NCI-H748 treated with DMSO at 0.1 percent for 48 hours (cell line): ENCODE results near the gene OR7C1.
"Not testable (repeated sequence)": the region's sequence is repeated elsewhere in the genome, so short reads cannot be mapped to it uniquely, and the experiment has no call there.

Experiments used
- DNase-seq: peaks from one replicate; lab custom pipeline; 2025; lab: John Stamatoyannopoulos, UW

Gene OR7C1

DNA sequence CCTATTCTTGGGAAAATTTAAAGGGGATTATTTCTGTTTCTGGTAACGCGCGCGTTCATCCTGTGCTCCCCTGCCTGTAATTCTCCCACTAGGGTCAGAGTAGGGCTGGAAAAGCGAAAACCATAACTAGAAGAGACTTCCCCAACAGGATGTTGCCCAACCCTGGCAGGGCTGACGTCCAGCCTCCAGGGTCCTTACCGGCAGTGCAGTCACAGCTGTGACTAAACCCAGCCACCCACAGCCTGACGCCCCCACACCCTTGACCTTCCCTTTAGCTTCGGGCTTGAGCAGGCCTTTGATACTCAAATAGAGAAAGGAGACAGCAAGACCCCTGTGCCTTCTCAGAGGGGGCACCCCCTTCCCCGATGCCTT, 50.3 kb downstream of the OR7C1 start:
- DNase-seq, result not testable (repeated sequence)

DNA sequence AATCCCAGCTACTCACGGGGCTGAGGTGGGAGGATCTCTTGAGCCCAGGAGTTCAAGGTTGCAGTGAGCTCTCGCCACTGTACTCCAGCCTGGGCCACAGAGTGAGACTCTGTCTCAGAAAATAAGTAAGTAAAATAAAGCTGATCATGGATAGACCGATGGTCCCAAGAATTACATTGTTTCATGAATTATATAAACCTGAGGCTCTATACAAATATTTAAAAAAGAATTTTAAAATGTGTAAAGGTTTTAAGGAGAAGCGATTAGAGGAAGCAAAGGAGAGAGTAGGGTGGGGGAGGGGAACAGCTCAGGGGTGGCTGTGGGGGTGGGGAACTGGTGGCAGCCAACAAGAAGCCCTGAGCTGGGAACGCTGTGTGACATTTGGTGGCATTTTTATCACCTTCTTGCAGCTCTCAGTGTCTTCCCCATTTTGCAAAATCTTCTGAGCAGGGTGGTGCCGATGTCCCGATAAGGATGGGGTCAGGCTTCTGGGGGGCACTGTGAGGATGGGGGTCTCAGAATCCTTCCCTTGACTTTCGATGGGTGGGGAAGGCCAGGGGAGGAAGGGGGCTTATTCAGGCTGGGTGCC, 51.5 kb downstream of the OR7C1 start:
- DNase-seq, result not testable (repeated sequence)

DNA sequence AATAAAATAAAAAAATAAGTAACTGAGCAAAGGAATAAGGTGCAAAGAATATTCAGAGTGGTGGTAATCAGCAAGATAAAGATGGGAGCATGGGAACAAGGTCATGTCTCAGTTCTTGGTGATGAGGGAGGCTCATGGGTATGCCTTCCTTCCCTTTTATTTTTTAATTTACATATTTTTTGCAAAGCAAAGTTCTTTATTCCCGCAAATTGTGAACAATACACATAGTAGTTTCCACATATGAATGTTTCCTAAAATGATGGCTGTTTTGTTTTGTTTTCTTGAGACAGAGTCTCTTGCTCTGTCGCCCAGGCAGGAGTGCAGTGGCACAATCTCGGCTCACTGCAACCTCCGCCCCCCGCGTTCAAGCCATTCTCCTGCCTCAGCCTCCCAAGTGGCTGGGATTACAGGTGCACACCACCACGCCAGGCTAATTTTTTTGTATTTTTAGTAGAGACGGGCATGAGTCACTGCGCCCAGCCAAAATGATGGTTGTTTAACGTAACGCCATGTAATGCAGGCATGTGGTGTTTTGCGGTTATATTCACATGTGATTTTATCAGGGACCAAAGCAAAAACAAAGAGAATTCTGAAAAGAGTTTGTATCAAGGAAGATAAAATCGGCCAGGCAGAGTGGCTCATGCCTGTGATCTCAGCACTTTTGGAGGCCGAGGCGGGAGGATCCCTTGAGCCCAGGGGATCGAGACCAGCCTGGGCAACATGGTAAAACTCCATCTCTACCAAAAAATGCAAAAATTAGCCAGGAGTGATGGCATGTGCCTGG, 52.2 kb downstream of the OR7C1 start:
- no peak for DNase-seq

DNA sequence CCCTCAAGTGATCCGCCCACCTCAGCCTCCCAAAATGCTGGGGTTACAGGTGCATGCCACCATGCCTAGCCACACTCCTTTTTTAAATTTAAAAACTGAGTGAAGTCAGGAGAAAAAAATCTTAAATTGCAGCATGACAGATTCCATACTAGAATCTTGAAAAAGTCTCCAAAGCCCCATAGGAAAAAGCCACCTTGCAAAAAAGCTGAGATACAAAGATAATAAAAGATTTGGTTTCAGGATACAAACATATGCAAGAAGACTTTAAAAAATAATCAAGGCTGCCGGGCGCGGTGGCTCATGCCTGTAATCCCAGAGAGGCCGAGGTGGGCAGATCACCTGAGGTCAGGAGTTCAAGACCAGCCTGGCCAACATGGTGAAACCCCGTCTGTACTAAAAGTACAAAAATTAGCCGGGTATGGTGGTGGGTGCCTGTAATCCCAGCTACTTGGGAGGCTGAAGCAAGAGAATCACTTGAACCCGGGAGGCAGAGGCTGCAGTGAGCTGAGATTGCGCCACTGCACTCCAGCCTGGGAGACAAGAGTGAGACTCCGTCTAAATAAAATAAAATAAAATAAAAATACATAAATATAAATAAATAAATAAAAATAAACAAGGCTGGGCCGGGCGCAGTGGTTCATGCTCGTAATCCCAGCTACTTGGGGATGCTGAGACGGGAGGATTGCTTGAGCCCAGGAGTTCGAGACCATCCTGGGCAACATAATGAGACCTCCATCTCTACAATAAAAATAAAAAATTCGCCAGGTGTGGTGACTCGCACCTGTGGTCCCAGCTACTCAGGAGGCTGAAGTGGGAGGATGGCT, 53.1 kb downstream of the OR7C1 start:
- DNase-seq, result not testable (repeated sequence)

DNA sequence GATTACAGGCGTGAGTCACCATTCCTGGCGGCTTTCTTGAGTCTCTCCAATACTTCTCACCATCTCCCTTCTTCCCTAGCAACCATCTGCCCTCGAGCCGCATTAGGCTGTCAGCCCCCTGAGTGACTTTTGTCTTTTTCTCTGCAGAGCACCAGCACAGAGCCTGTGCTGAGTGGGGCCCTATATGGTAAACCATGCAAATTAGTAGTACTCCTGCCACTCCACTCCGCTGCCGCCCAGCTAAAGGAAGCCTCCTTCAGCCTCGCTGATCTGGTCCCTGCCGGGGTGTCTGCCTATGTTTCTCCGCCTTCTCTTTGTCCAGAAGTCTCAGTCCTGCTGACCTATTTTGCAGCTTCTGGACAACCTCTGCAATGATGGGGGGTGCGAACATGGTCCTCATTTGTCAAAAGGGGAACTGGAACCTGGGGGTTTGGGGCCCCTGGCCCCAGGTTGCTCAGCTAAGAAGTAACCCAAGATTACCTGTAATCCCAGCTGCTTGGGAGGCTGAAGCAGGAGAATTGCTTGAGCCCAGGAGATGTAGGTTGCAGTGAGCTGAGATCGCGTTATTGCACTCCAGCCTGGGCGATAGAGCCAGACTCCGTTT, 54.3 kb downstream of the OR7C1 start:
- not testable (repeated sequence) for DNase-seq

DNA sequence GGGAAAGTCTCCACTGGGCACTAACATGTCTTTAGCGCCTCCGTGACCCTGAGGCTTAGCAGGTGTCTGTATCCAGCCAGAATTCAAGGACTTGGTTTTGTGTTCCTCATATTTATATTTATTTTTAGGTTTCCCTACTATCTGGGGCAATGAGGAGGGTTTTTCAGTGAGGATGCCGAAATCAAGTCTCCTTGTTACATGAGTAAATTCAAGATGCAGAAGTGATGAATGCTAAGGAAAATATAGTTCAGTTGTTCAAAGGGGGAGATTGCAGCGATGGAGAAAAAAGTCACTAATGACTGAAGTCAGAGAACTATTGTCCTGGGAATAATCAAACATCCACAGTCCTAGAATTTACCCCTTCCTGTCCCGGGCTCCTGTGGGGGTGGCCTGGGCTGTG, 55.8 kb downstream of the OR7C1 start:
- DNase-seq, result no peak

DNA sequence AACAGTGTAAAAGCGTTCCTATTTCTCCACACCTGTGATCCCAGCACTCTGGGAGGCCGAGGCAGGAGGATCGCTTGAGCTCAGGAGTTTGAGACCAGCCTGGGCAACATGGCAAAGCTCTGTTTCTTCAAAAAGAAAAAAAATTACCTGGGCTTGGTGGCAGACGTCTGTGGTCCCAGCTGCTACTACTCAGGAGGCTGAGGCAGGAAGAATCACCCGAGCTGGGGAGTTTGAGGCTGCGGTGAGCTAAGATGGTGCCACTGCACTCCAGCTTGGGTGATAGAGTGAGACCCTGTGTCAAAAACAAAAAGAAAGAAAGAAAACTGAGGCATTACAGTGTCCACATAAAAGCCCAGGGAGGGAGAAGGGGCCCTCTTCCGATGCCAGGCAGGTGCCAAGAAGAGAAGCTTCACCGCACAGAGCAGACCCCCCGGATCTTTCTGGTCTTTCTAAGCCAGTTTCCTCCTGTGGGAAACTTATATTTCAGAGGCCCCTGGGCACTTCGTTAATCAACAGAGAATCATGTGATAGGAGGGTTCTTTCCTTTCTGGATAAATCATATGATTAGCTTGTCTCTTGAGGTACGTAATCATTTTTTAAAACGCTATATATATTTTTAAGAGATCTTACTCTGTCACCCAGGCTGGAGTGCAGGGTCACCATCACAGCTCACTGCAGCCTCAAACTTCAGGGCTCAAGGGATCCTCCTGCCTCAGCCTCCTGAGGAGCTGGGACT, 56.7 kb downstream of the OR7C1 start, which contains the start of gene ADGRE2:
Gene ADGRE2, minus strand, starts transcription at position 451 of the 736 bp plus-strand sequence. CDS start 1,804 bp downstream, outside the sequence.
- not testable (repeated sequence) for DNase-seq

DNA sequence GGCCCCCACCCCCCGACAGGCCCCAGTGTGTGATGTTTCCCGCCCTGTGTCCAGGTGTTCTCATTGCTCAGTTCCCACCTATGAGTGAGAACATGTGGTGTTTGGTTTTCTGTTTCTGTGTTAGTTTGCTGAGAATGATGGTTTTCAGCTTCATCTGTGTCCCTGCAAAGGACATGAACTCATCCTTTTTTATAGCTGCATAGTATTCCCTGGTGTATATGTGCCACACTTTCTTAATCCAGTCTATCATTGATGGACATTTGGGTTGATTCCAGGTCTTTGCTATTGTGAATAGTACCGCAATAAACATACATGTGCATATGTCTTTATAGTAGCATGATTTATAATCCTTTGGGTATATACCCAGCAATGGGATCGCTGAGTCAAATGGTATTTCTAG, 57.3 kb downstream of the OR7C1 start:
- not testable (repeated sequence) for DNase-seq

DNA sequence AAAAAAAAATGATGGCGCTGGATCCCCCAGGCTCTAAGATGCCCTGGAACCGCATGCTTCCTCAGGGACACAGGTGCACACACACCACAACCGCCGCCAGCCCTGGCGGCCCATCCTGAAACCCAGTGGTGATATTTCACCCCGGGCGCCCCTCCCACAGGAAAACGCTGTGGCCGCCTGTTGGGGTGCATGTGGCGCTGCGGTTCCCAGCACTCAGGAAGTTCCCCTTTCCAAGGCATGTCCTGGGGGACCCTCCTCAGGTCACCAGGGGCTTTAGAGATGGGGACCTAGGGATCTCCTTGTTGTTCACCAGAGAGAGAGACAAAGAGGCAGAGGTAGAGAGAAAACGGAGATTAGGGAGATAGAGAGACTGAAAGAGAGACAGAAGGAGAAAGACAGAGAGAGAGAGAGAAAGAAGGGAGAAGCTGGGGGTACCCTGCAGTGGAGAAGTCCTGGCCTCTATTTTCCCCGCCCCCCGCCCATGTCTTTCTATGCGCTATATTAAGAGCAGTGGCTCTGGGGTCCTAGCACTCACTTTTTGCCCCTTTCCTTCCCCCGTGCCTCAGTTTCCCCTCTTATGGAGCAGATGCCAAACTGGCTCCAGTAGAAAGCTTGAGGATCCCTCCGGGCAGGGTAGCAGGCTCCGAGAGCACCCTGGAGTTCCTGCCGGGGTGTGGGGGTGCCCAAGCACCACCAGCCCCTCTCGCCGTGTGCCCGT, 59.0 kb downstream of the OR7C1 start:
- DNase-seq, result no peak

DNA sequence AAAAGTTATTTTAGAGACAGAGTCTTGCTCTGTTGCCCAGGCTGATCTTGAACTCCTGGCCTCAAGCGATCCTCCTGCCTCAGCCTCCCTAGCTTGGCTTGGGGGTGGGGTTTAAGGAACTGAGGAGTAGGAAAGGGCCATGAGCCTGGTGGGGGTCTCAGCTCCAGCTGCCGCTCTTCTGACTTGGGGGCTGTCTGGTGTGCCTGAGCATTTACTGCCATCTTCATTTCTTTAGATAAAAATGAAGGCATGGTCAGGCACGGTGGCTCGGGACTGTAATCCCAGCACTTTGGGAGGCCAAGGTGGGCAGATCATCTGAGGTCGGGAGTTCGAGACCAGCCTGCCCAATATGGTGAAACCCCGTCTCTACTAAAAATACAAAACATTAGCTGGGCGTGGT, 59.7 kb downstream of the OR7C1 start:
- DNase-seq, result not testable (repeated sequence)

DNA sequence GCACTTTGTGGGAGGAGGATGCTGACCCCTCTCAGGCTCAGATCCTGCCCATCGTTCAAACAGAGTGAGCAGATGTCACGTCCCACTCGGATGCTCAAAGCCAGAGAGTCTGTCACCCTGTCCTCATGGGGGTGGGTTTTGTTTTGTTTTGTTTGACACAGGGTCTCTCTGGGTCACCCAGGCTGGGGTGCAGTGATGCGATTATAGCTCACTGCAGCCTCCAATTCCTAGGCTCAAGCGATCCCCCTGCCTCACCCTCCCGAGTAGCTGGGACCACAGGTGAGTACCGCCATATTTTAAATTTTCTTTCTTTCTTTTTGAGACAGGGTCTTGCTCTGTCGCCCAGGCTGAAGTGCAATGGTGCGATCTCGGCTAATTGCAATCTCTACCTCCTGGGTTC, 60.6 kb downstream of the OR7C1 start:
- DNase-seq, result no peak

DNA sequence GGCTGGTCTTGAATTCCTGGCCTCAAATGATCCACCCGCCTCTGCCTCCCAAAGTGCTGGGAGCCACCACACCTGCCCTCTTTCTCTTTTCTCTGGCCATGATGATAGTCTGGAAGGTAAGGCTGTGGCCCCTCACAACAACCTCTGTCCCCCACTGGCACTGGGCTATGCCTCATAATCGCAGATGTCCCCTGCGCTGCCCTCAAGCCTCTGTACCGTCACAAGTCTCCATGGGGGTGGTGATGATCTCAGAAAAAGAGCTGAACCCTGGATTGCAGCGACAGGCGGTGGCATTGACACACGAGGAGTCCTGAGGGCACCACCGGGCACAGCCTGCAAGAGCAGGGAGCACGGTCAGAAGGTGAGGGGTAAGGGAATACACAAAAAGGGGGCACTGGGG, 61.3 kb downstream of the OR7C1 start:
- not testable (repeated sequence) for DNase-seq

DNA sequence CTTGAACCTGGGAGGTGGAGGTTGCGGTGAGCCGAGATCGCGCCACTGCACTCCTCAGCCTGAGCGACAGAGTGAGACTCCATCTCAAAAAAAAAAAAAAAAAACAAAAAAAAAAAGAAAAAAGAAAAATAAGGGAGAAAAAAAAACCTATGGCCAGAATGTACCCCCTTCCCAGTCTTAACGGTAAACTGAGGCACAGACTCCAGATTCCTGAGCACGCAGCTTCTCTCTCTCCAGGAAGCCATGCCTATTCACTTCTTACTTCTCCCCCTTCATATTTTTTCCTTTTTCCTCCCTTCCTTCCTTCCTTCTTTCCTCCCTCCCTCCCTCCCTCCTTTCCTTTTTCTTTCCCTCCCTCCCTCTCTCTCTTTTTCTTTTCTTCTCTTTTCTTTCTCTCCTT, 62.0 kb downstream of the OR7C1 start:
- no peak for DNase-seq

DNA sequence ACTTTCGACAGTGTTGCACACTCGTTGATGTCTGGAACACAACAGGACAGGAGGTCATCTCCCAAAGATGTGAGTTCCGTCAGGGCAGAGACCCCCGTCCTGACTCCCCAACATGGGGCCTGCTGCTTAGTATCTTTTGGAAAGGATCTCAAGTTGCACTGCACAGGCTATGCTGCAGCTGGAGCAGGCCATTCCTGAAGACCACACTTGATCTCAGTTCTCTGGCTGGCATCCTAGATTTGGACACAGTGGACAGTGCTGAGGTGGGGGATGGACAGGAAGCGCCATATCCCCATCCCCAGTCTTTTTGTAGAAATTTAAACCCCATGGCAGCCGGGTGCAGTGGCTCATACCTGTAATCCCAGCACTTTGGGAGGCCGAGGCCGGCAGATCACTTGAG, 62.5 kb downstream of the OR7C1 start:
- no peak for DNase-seq

DNA sequence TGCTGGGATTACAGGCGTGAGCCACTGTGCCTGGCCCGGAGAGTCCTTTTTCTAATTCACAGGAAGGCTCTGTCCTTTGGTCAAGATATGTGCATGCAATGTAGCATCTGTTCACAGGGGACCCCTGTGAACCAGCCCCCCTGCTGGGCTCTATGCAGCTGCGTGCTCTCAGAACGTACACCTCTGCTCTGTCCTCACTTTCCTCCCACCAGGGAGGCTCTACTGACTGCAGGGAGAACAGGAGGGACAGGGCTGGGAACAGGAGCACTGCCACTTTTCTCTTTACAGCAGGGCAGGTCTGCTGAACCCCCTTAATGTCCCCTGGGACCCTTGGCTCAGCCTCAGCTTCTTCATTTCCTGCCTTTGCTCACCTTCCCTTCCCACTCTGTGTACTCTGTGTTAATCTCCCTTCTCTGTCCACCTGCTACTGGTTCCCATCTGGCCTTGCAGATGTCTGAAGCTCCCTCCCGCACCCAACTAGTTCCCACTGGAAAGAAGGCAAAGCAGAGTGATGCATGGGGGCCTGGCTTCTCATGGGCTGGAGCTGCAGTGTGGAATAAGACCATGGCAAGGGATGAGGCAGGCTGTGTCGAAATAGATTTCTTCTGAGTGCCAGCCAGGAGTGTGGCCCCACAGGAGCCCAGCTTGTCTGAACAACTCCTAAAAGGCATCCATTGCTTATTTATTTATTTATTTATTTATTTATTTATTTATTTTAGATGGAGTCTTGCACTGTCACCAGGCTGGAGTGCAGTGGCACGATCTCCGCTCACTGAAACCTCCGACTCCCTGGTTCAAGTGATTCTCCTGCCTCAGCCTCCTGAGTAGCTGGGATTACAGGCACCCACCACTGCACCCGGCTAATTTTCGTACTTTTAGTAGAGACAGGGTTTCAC, 63.8 kb downstream of the OR7C1 start:
- no peak for DNase-seq

DNA sequence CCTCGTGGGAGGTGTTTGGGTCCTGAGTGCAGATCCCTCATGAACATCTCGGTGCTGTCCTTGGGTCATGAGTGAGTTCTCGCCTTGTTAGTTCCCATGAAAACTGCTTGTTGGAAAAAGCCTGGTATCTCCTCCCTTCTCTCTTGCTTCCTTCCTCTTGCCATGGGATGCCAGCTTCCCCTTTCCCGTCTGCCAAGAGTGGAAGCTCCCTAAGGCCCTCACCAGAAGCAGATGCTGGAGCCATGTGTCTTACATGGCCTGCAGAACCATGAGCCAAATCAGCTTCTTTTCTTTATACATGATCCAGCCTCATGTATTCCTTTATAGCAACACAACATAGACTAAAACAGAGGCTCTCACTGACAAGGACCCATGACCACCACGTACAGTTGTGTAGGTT, 64.8 kb downstream of the OR7C1 start:
- DNase-seq, result no peak

DNA sequence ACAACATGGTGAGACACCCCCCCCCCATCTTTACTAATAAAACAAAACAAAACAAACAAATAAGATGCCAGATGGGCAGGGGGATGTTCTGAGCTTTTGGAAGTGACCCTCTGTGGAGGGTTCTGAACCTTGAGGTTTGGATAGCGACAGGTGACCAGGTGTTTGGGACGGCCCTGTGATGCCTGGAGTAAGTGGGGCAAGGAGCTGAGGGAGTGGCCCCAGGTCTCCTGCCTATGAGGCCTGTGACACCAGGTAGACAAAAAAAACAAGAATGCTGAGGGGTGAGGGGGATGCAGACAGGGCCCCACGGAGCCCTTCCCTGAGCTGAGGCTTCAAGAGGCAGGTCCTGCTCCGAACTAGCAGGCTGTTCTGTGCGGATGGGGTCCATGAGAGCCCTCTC, 65.8 kb downstream of the OR7C1 start:
- no peak for DNase-seq

DNA sequence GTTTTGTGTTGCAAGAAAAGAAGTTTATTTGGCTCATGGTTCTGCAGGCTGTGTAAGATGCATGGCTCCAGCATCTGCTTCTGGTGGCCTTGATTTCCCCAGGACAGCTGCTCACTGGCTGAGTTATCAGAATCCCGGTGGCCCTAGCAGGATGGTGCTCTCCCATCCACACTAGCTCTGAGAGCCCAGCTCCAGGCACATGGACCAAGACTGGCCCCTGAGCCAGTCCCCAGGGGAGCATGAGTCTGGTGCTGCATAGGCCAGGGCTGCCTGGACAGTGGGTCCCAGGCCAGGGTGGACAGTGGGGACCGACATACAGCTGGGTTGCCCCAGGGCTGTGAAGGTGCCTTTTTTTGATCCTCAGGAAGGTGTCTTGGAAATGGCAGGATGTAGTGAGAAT, 67.0 kb downstream of the OR7C1 start:
- DNase-seq, result no peak

DNA sequence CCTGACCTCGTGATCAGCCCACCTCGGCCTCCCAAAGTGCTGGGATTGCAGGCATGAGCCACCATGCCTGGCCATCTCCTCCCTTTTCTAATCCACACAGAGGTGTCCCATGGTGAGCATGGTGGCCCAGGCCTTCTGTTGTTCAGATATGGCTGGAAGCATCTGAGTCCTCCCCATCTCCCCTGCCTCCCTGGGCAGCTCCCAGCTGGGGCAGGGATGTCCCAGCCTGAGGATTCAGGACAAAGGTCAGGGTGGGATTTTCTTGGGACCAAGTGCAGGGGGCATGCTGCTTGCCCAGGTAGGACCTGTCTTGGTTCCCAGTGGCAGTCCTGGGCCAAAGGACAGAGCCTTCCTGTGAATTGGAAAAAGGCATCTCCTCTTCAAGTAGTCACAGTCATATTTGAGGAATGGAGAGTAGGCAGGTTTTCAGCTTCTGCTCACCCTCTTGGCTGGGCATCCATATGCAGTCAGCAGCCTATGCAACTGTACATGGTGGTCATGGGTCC, 67.5 kb downstream of the OR7C1 start:
- no peak for DNase-seq

DNA sequence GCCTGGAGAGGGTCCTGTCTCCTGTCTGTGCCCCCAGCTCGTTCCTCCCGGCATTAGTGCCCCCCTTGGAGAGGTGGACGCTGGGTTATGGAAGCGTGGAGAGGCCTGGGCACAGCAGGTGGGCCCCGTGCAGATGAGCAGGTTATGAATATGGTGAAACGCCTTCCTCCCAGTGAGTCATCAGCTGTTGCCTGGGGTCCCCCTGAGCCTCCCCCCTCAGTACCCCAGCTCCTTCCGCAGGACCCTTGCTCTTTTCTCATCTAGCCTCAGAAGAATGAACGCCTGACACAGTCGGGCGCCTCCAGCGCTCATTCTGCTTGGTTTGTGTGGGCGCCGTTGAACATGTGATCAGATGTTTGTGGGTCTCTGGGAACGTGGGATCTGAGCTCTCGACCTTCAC, 69.1 kb downstream of the OR7C1 start:
- not testable (repeated sequence) for DNase-seq
